Left ventricle myocardium inferior (tissue), 1 donor: ENCODE measurements around the gene MAPK8IP1. TPM values are rescaled to one million over a fixed set of nuclear protein-coding genes. Genes with fewer than 3 reads are reported as not detected.

ENCODE experiments used
- DNase-seq: peaks from one replicate; pipeline ENCODE4 v3.0.0-alpha.2; 2020
- H3K27ac ChIP-seq: fragments of 200-600 bp; replicated peaks from 2 replicates; pipeline ENCODE4 v1.8.0; 2021
- H3K27me3 ChIP-seq: fragments of 200-600 bp; 2 replicates; pipeline ENCODE4 v1.8.0; 2021; ENCODE audit warnings: low read depth
- H3K36me3 ChIP-seq: fragments of 200-600 bp; 2 replicates; pipeline ENCODE4 v1.8.0; 2021
- H3K4me1 ChIP-seq: fragments of 200-600 bp; 2 replicates; pipeline ENCODE4 v1.8.0; 2021
- H3K4me3 ChIP-seq: fragments of 200-600 bp; 2 replicates; pipeline ENCODE4 v1.8.0; 2021; ENCODE audit warnings: mild to moderate bottlenecking, moderate library complexity
- H3K9me3 ChIP-seq: fragments of 200-600 bp; replicated peaks from 2 replicates; pipeline ENCODE4 v1.8.0; 2021
- intact Hi-C: fragments of 100-400 bp; cut with micrococcal nuclease; formaldehyde crosslinking; loops from one replicate; pipeline ENCODE4 v1.11.0; 2022
- total RNA-seq: library from RNA; stranded (reverse); fragmentation: NEBNext Ultra II Directional; extraction: Animal tissue kit (Norgen Biotek cat#: 25700); gene quantifications from one replicate; pipeline ENCODE4 v1.2.1, GENCODE V29; 2021
- TF ChIP-seq, protein P1 (sequence below): fragments of 200-600 bp; IDR thresholded peaks from 2 replicates; pipeline ENCODE4 v1.8.0; 2021; ENCODE audit warnings: antibody characterized with exemption, mild to moderate bottlenecking, borderline replicate concordance
- donor health status: DM: no; HTN: yes; CAD: no; lungs with severe emphysema.

MAPK8IP1 gene
- total RNA-seq, 1 donor from 2014 or later = 4.6 TPM

DNA sequence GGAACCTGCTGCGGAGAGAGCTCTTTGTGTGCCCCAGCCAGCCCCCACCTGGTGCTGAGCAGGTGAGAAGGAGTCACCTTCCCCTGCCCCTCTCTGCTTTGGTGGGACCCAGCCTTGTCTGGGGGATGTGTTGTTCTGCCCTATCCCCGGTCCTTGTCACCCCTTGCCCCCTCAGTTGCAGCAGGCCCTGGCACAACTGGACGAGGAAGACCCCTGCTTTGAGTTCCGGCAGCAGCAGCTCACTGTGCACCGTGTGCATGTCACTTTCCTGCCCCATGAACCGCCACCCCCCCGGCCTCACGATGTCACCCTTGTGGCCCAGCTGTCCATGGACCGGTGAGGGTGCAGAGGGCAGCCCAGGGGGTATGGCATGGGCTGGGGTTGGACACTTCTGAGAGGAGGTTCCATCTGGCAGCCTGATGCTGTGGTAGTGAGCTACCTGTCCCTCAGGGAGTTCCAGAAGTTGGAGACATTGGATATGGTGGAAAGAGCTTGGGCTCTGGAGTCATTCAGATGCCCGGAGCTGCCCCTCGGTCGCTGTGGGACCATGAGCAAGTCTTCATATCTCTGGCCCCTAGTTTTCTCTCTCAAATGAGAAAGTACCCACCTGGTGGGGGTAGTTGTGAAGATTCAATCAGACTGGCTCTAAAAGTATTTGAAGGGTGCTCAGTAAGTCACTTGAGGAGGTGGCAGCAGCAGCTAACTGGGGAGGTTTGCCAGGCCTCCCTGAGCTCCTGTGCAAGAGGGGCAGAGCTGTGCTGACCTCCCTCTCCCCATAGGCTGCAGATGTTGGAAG, 41.3 kb downstream of the MAPK8IP1 start:
- Histone ChIP-seq H3K27ac (no peak overlapping the region), H3K36me3 (peaks cover 5% of the 10 kb centered on the region), H3K9me3 (no peaks in the 10 kb centered on the region), H3K4me1 (peaks cover 39% of the 10 kb centered on the region), H3K4me3 (no peak overlapping the region), H3K27me3 (peaks cover 42% of the 10 kb centered on the region)
- intact Hi-C loops = no loop called here
- TF ChIP-seq, protein P1, sequence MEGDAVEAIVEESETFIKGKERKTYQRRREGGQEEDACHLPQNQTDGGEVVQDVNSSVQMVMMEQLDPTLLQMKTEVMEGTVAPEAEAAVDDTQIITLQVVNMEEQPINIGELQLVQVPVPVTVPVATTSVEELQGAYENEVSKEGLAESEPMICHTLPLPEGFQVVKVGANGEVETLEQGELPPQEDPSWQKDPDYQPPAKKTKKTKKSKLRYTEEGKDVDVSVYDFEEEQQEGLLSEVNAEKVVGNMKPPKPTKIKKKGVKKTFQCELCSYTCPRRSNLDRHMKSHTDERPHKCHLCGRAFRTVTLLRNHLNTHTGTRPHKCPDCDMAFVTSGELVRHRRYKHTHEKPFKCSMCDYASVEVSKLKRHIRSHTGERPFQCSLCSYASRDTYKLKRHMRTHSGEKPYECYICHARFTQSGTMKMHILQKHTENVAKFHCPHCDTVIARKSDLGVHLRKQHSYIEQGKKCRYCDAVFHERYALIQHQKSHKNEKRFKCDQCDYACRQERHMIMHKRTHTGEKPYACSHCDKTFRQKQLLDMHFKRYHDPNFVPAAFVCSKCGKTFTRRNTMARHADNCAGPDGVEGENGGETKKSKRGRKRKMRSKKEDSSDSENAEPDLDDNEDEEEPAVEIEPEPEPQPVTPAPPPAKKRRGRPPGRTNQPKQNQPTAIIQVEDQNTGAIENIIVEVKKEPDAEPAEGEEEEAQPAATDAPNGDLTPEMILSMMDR = no peak
- DNase-seq = peak; percentile 8

DNA sequence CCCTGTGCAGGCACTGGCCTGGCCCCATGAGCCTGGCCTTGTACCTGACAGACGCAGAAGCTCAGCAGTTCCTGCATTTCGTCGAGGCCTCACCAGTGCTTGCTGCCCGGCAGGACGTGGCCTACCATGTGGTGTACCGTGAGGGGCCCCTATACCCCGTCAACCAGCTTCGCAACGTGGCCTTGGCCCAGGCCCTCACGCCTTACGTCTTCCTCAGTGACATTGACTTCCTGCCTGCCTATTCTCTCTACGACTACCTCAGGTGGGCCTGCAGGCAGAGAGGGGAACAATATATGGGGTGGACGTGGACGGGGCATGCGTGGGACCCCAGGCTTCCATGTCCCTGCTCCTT, 41.9 kb downstream of the MAPK8IP1 start:
- Histone ChIP-seq H3K27me3 (peaks cover 36% of the 10 kb centered on the region), H3K9me3 (no peaks in the 10 kb centered on the region), H3K4me1 (peaks cover 33% of the 10 kb centered on the region), H3K27ac (no peak overlapping the region), H3K4me3 (no peak overlapping the region), H3K36me3 (peaks cover 11% of the 10 kb centered on the region)
- peak; percentile 10 for DNase-seq
- TF ChIP-seq, protein P1 = no peak
- intact Hi-C loops = no loop called here

DNA sequence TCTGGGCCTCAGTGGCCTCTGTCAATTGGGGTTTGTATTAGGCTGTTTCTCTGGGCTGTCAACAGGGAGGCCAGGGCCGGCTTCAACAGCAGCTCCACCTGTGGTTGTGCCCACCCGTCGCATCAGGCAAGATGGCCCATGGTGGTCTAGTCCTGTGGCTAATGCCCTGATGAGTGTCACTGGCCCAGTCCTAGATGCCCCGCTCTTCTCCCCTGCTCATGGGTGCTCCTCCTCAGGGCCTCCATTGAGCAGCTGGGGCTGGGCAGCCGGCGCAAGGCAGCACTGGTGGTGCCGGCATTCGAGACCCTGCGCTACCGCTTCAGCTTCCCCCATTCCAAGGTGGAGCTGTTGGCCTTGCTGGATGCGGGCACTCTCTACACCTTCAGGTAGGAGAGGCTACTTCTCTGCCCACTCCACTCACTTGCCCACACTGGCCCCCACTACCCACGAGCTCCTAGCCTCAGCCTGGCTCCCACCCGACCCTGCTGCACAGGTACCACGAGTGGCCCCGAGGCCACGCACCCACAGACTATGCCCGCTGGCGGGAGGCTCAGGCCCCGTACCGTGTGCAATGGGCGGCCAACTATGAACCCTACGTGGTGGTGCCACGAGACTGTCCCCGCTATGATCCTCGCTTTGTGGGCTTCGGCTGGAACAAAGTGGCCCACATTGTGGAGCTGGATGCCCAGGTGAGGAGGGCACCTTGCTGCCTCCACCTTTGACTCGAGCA, 42.4 kb downstream of the MAPK8IP1 start:
- Histone ChIP-seq H3K27ac (no peak overlapping the region), H3K4me3 (no peak overlapping the region), H3K36me3 (peaks cover 16% of the 10 kb centered on the region), H3K27me3 (peaks cover 31% of the 10 kb centered on the region), H3K9me3 (no peaks in the 10 kb centered on the region), H3K4me1 (peaks cover 28% of the 10 kb centered on the region)
- peak; percentile 5 for DNase-seq
- intact Hi-C loops = no loop called here
- TF ChIP-seq, protein P1 = no peak

DNA sequence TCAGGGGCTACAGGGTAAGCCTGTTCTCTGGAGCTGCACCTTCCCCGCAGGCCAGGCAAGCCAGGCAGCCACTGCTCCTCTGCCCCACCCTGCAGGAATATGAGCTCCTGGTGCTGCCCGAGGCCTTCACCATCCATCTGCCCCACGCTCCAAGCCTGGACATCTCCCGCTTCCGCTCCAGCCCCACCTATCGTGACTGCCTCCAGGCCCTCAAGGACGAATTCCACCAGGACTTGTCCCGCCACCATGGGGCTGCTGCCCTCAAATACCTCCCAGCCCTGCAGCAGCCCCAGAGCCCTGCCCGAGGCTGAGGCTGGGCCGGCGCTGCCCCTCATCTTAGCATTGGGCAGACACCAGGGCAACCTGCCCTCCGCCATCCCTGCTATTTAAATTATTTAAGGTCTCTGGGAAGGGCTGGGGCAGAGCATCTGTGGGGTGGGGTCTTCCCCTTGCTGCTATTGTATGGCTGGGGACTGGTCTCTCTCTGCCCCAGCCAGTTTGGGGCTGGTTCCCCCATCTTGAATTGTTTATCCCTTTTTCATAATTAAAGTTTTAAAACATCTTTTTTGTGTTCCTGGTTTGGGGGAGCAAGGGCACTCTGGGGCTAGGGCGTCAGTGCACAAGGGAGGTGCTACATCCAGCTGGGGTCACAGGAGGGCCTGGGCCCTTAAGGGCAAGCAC, 43.2 kb downstream of the MAPK8IP1 start:
- Histone ChIP-seq H3K27ac (no peak overlapping the region), H3K27me3 (peaks cover 24% of the 10 kb centered on the region), H3K36me3 (peaks cover 25% of the 10 kb centered on the region), H3K9me3 (no peaks in the 10 kb centered on the region), H3K4me3 (no peak overlapping the region), H3K4me1 (peaks cover 22% of the 10 kb centered on the region)
- DNase-seq = peak; percentile 8
- TF ChIP-seq, protein P1 = no peak
- intact Hi-C loops = no loop called here

GRCh38 chr11:45929486-45930030, 44.1 kb downstream of the MAPK8IP1 start:
- TF ChIP-seq, protein P1 = no peak
- Histone ChIP-seq H3K9me3 (no peaks in the 10 kb centered on the region), H3K27me3 (peaks cover 16% of the 10 kb centered on the region), H3K36me3 (peaks cover 33% of the 10 kb centered on the region), H3K27ac (no peak overlapping the region), H3K4me1 (peaks cover 22% of the 10 kb centered on the region), H3K4me3 (no peak overlapping the region)
- no peak for DNase-seq
- intact Hi-C loops = no loop called here
